GM18511 (cell line): ENCODE measurements around the gene C2orf66.

Experiments used
- ATAC-seq: cut with Tn5 transposase; IDR thresholded peaks from one replicate; pipeline ENCODE4 v1.9.1; 2021; ENCODE audit warnings: mild to moderate bottlenecking, moderate library complexity; ENCODE audit not compliant: unreplicated experiment

The C2orf66 gene

GRCh38 chr2:196809260-196809659 lies at the start of gene C2orf66:
Gene C2orf66, minus strand, starts transcription at chr2:196809355. Its CDS starts 19 bp downstream, at chr2:196809336.
- no peak for ATAC-seq

GRCh38 chr2:196854629-196855028 lies 45.5 kb upstream of the C2orf66 start:
- ATAC-seq, result no peak

- ATAC-seq, result no peak
Observed at GRCh38 chr2:196853301-196854087, 44.3 kb upstream of the C2orf66 start.

GRCh38 chr2:196851088-196851487 lies 41.9 kb upstream of the C2orf66 start:
- ATAC-seq, result no peak

- ATAC-seq, result no peak
Observed at GRCh38 chr2:196849895-196850294, 40.7 kb upstream of the C2orf66 start.

GRCh38 chr2:196846295-196846694 lies 37.1 kb upstream of the C2orf66 start:
- no peak for ATAC-seq

- no peak for ATAC-seq
Observed at GRCh38 chr2:196845371-196845770, 36.2 kb upstream of the C2orf66 start.

- no peak for ATAC-seq
Observed at GRCh38 chr2:196840171-196840570, 31.0 kb upstream of the C2orf66 start.

GRCh38 chr2:196839574-196839973 lies 30.4 kb upstream of the C2orf66 start:
- ATAC-seq, result no peak

- no peak for ATAC-seq
Observed at GRCh38 chr2:196836440-196836839, 27.3 kb upstream of the C2orf66 start.

GRCh38 chr2:196830701-196831100 lies 21.5 kb upstream of the C2orf66 start:
- no peak for ATAC-seq

GRCh38 chr2:196827356-196827755 lies 18.2 kb upstream of the C2orf66 start:
- ATAC-seq, result no peak

- no peak for ATAC-seq
Observed at GRCh38 chr2:196823750-196824522, 14.8 kb upstream of the C2orf66 start.

GRCh38 chr2:196821195-196821594 lies 12.0 kb upstream of the C2orf66 start:
- no peak for ATAC-seq

- no peak for ATAC-seq
Observed at GRCh38 chr2:196808083-196808665, 981 bp downstream of the C2orf66 start.

- no peak for ATAC-seq
Observed at GRCh38 chr2:196804381-196804780, 4.8 kb downstream of the C2orf66 start.

- ATAC-seq, result no peak
Observed at GRCh38 chr2:196802401-196802800, 6.8 kb downstream of the C2orf66 start.

GRCh38 chr2:196801674-196802261 lies 7.4 kb downstream of the C2orf66 start:
- ATAC-seq, result no peak

- peak; percentile 7 for ATAC-seq
Observed at GRCh38 chr2:196798980-196799379, 10.2 kb downstream of the C2orf66 start.

- no peak for ATAC-seq
Observed at GRCh38 chr2:196792865-196793264, 16.3 kb downstream of the C2orf66 start.

- ATAC-seq, result peak; percentile 63
Observed at GRCh38 chr2:196783431-196784094, 25.6 kb downstream of the C2orf66 start.
